CD4-positive, alpha-beta T cell (primary cell): ENCODE measurements around the gene CMTM4. TPM values are rescaled to one million over a fixed set of nuclear protein-coding genes. Genes with fewer than 3 reads are reported as not detected.
A peak's percentile ranks its signal among the peaks of the same experiment; 100 is the strongest.
"Not testable (repeated sequence)": the region's sequence is repeated elsewhere in the genome, so short reads cannot be mapped to it uniquely, and the experiment has no call there.

Experiments
- ATAC-seq: fragments of 200-7000 bp; cut with Tn5 transposase; one replicate; pipeline ENCODE4 v1.10.0; 2022; ENCODE audit warnings: mild to moderate bottlenecking; ENCODE audit not compliant: poor library complexity
- CTCF ChIA-PET: fragments of 350-600 bp; sonication (Branson Sonifier 250); formaldehyde crosslinking; loops from one replicate; lab custom pipeline; 2021; ENCODE audit warnings: antibody characterized with exemption, inconsistent platforms; lab: Charles Lee
- POLR2A ChIA-PET: fragments of 350-600 bp; sonication (Branson Sonifier 250); formaldehyde crosslinking; loops from one replicate; lab custom pipeline; 2021; ENCODE audit warnings: antibody characterized with exemption, inconsistent platforms; lab: Charles Lee
- DNase-seq, 14 experiments: peaks; one replicate each; pipeline ENCODE4 v3.0.0-alpha.2; 2013 to 2020; ENCODE audit warnings: mixed read lengths in 2 of 14
- H3K27ac ChIP-seq, 2 donors: one replicate each; pipeline versions ENCODE4 v1.5.1 to v1.7.0; 2013; ENCODE audit warnings: low read length in 2 of 2, low read depth in 1 of 2, mild to moderate bottlenecking in 1 of 2
- H3K27me3 ChIP-seq, 2 experiments: 1 replicate in 1 of 2; 2 replicates in 1 of 2; pipeline versions ENCODE4 v1.6.1 to v1.7.0; 2013; ENCODE audit warnings: low read length in 2 of 2, control low read depth in 1 of 2, mild to moderate bottlenecking in 1 of 2, moderate library complexity in 1 of 2; ENCODE audit not compliant: insufficient read depth in 2 of 2, control insufficient read depth in 1 of 2
- H3K36me3 ChIP-seq: one replicate; pipeline ENCODE4 v1.6.1; 2013; ENCODE audit warnings: low read length, control low read depth; ENCODE audit not compliant: insufficient read depth
- H3K4me1 ChIP-seq: one replicate; pipeline ENCODE4 v1.6.1; 2013; ENCODE audit warnings: low read length, control low read depth; ENCODE audit not compliant: insufficient read depth
- H3K4me3 ChIP-seq: one replicate; pipeline ENCODE4 v1.5.1; 2013; ENCODE audit warnings: mild to moderate bottlenecking, low read length, moderate library complexity
- H3K9me3 ChIP-seq, 2 experiments: 1 replicate in 1 of 2; 2 replicates in 1 of 2; pipeline versions ENCODE4 v1.6.1 to v1.7.0; 2013; ENCODE audit warnings: low read length in 2 of 2, mild to moderate bottlenecking in 2 of 2, control low read depth in 1 of 2, moderate library complexity in 1 of 2; ENCODE audit not compliant: control insufficient read depth in 1 of 2, insufficient read depth in 1 of 2
- H3K27ac Mint-ChIP-seq: one replicate; pipeline ENCODE4 v1.8.0; 2020; ENCODE audit warnings: mixed read lengths
- H3K27me3 Mint-ChIP-seq: one replicate; pipeline ENCODE4 v1.8.0; 2021; ENCODE audit warnings: mixed read lengths
- H3K36me3 Mint-ChIP-seq: one replicate; pipeline ENCODE4 v1.8.0; 2021; ENCODE audit warnings: low read depth, mixed read lengths
- H3K4me1 Mint-ChIP-seq: one replicate; pipeline ENCODE4 v1.8.0; 2021; ENCODE audit warnings: low read depth, mixed read lengths
- H3K4me3 Mint-ChIP-seq: one replicate; pipeline ENCODE4 v1.8.0; 2020; ENCODE audit warnings: mild to moderate bottlenecking, mixed read lengths
- H3K9me3 Mint-ChIP-seq: one replicate; pipeline ENCODE4 v1.8.0; 2020; ENCODE audit warnings: mixed read lengths
- intact Hi-C, 2 experiments: fragments of 100-400 bp; cut with DNase I in 1 of 2; cut with micrococcal nuclease in 1 of 2; formaldehyde crosslinking; loops; one replicate each; pipeline versions ENCODE4 v1.15.1 to v1.9.0; 2023 to 2025; cut with DNase I, micrococcal nuclease
- total RNA-seq, 174 experiments: library from RNA in 2 of 174; stranded (reverse) in 2 of 174; gene quantifications; one replicate each; pipeline ENCODE4 v1.2.3 and lab custom pipeline; 2021 to 2026
- TF ChIP-seq, protein P1 (sequence below): fragments of 200-600 bp; IDR thresholded peaks from one replicate; pipeline ENCODE4 v1.8.0; 2022; ENCODE audit warnings: antibody characterized with exemption, mild to moderate bottlenecking

The CMTM4 gene
- total RNA-seq, 2 experiments from 2014 or later, result 1.1 to 1.6 TPM

DNA sequence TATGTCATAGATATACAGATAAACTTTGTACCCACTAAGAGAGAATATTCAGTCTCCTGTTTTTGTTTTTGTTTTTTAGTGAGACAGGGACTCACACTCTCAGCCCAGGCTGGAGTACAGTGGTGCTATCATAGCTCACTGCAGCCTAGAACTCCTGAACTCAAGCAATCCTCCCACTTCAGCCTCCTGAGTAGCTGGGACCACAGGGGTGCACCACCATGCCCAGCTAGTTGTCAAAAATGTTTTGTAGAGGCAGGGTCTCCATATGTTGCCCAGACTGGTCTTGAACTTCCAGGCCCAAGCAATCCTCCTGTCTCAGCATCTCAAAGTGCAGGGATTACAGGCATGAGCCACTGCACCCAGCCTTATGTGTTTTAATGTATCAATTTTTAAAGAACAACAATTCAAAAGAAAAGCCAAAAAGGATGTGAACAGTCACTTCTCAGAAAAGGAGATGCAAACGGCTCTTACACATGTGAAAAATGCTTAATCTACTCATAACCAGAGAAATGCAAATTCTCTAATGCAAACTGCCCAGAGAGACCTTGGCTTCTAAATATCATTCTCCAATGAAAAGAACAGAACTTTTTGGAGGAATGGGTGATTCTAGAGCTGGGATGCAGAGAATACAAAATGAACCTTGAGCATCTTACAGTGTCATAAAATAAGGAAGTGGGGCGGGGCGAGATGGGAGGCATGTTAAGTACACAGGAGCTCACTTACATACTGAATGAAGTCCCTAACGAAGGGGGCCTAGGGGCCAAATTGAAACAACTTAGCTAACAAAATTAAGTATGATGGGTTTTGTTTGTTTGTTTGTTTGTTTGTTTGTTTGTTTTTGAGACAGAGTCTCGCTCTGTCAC lies 99.3 kb downstream of the CMTM4 start:
- intact Hi-C loops, result no loop called here
- ATAC-seq (no peak), DNase-seq (peak in 1 of 14 experiments; percentile 35)
- POLR2A ChIA-PET, result interaction anchor here (1.2 kb wide), 1 partner anchor 22 kb away, joined by 3 read pairs; no protein-coding TSS in a partner anchor
- Histone ChIP-seq H3K36me3 (no peaks in the 10 kb centered on the region), H3K27me3 (no peaks in the 10 kb centered on the region), H3K4me3 (no peak overlapping the region), H3K4me1 (peaks cover 13% of the 10 kb centered on the region), H3K9me3 (peaks cover 4 to 10% of the 10 kb centered on the region in 2 experiments), H3K27ac (no peak overlapping the region)
- TF ChIP-seq, protein P1, sequence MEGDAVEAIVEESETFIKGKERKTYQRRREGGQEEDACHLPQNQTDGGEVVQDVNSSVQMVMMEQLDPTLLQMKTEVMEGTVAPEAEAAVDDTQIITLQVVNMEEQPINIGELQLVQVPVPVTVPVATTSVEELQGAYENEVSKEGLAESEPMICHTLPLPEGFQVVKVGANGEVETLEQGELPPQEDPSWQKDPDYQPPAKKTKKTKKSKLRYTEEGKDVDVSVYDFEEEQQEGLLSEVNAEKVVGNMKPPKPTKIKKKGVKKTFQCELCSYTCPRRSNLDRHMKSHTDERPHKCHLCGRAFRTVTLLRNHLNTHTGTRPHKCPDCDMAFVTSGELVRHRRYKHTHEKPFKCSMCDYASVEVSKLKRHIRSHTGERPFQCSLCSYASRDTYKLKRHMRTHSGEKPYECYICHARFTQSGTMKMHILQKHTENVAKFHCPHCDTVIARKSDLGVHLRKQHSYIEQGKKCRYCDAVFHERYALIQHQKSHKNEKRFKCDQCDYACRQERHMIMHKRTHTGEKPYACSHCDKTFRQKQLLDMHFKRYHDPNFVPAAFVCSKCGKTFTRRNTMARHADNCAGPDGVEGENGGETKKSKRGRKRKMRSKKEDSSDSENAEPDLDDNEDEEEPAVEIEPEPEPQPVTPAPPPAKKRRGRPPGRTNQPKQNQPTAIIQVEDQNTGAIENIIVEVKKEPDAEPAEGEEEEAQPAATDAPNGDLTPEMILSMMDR, result no peak
- Mint-ChIP-seq H3K9me3 (no peaks in the 10 kb centered on the region), H3K36me3 (no peaks in the 10 kb centered on the region), H3K4me3 (no peak overlapping the region), H3K27me3 (no peaks in the 10 kb centered on the region), H3K27ac (peak overlapping the region; percentile 22), H3K4me1 (peaks cover 35% of the 10 kb centered on the region)
- CTCF ChIA-PET, result interaction anchor here (0.7 to 1.8 kb wide), 5 partner anchors 8 to 66 kb away, joined by 3 to 7 read pairs (median 3); no protein-coding TSS in a partner anchor

DNA sequence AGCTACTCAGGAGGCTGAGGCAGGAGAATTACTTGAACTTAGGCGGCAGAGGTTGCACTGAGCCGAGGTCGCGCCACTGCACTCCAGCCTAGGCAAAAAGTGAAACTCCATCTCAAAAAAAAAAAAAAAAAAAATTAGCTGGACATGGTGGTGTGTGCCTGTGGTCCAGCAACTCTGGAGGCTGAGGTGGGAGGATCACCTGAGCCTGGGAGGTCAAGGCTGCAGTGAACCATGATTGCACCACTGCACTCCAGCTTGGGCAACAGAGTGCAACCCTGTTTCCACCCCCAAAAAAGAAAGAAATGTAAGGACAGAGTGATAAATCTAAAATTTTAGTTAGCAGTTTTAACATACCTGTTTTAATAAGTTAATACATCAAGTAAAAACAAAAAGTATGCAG lies 100.0 kb downstream of the CMTM4 start:
- peaks cover 13% of the 10 kb centered on the region for H3K4me1 ChIP-seq
- H3K27ac Mint-ChIP-seq, intact Hi-C loops, H3K36me3 Mint-ChIP-seq, H3K4me3 Mint-ChIP-seq, H3K9me3 ChIP-seq, POLR2A ChIA-PET, H3K27ac ChIP-seq, DNase-seq, H3K9me3 Mint-ChIP-seq, H3K27me3 Mint-ChIP-seq, H3K4me3 ChIP-seq, H3K36me3 ChIP-seq, ATAC-seq, H3K27me3 ChIP-seq: not testable (repeated sequence)
- CTCF ChIA-PET, result interaction anchor here (0.7 kb wide), 1 partner anchor 65 kb away, joined by 3 read pairs; no protein-coding TSS in a partner anchor
- peaks cover 35% of the 10 kb centered on the region for H3K4me1 Mint-ChIP-seq

DNA sequence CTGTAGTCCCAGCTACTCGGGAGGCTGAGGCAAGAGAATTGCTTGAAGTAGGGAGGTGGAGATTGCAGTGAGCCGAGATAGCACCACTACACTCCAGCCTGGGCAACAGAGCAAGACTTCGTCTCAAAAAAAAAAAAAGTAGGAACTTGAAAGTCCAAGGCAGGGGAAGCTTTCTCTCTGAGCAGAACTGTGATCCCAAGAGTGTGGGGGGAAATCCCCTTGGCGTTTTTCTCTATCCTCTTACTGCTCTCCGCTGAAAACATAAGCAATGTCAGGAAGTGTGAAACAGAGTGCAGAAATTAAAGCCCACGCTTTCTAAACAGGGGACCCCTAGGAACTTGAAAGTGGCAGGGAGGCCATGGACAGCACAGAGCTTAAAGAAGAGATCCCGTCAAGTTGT lies 101.8 kb downstream of the CMTM4 start:
- Mint-ChIP-seq H3K4me3 (no peak overlapping the region), H3K27ac (no peak overlapping the region), H3K36me3 (no peaks in the 10 kb centered on the region), H3K4me1 (peaks cover 34% of the 10 kb centered on the region), H3K27me3 (no peaks in the 10 kb centered on the region), H3K9me3 (no peaks in the 10 kb centered on the region)
- Histone ChIP-seq H3K27me3 (no peaks in the 10 kb centered on the region), H3K4me3 (no peak overlapping the region), H3K9me3 (no peaks in the 10 kb centered on the region), H3K27ac (no peak overlapping the region), H3K4me1 (peaks cover 24% of the 10 kb centered on the region), H3K36me3 (no peaks in the 10 kb centered on the region)
- POLR2A ChIA-PET, result no interaction called here
- DNase-seq (no peak), ATAC-seq (no peak)
- intact Hi-C loops, result no loop called here
- TF ChIP-seq, protein P1, result no peak
- CTCF ChIA-PET, result no interaction called here
